HCT116 (cell line): Measurements from ENCODE around the gene ATG5.

Experiments used
- CEBPB ChIP-seq: IDR thresholded peaks from 2 replicates; pipeline ENCODE4 v1.6.1; 2012; ENCODE audit warnings: low read depth
- CTCF ChIP-seq, 3 experiments: fragments of 200-600 bp in 1 of 3; sonication (generic) in 1 of 3; IDR thresholded peaks in 2 of 3; conservative IDR thresholded peaks in 1 of 3; 2 replicates each; pipeline ENCODE4 v1.5.1; 2012 to 2017; ENCODE audit warnings: low read depth in 2 of 3, low read length in 2 of 3, antibody characterized with exemption in 1 of 3, borderline replicate concordance in 1 of 3, control low read depth in 1 of 3, mild to moderate bottlenecking in 1 of 3, mixed read lengths in 1 of 3, mixed run types in 1 of 3, moderate library complexity in 1 of 3; ENCODE audit not compliant: insufficient read depth in 1 of 3
- EGR1 ChIP-seq: IDR thresholded peaks from 2 replicates; pipeline ENCODE4 v1.6.1; 2012; ENCODE audit warnings: low read depth
- EZH2 ChIP-seq: fragments of 200-600 bp; sonication (generic); IDR thresholded peaks from 2 replicates; pipeline ENCODE4 v1.6.1; 2017; ENCODE audit warnings: antibody characterized with exemption, mixed run types
- JUND ChIP-seq: IDR thresholded peaks from 2 replicates; pipeline ENCODE4 v1.6.1; 2012
- POLR2A ChIP-seq: IDR thresholded peaks from 2 replicates; pipeline ENCODE4 v1.7.0; 2011; ENCODE audit warnings: borderline replicate concordance; ENCODE audit not compliant: insufficient read depth, insufficient read length; ENCODE audit errors: extremely low read depth
- POLR2AphosphoS5 ChIP-seq: IDR thresholded peaks from 2 replicates; pipeline ENCODE4 v1.6.1; 2011; ENCODE audit warnings: mild to moderate bottlenecking, low read depth, low read length, moderate library complexity
- RAD21 ChIP-seq: IDR thresholded peaks from 2 replicates; pipeline ENCODE4 v1.6.1; 2012; ENCODE audit warnings: low read depth, mild to moderate bottlenecking
- SP1 ChIP-seq: IDR thresholded peaks from 2 replicates; pipeline ENCODE4 v1.6.1; 2012; ENCODE audit warnings: low read depth
- YY1 ChIP-seq: IDR thresholded peaks from 2 replicates; pipeline ENCODE4 v1.6.1; 2011; ENCODE audit warnings: low read length, low read depth, moderate library complexity, mild to moderate bottlenecking; ENCODE audit not compliant: insufficient replicate concordance; ENCODE audit errors: extremely low read depth
- TF ChIP-seq, protein P1 (sequence below): IDR thresholded peaks from 2 replicates; pipeline ENCODE4 v1.6.1; 2012
- TF ChIP-seq, protein P2 (sequence below): IDR thresholded peaks from 2 replicates; pipeline ENCODE4 v1.6.1; 2012

DNA sequence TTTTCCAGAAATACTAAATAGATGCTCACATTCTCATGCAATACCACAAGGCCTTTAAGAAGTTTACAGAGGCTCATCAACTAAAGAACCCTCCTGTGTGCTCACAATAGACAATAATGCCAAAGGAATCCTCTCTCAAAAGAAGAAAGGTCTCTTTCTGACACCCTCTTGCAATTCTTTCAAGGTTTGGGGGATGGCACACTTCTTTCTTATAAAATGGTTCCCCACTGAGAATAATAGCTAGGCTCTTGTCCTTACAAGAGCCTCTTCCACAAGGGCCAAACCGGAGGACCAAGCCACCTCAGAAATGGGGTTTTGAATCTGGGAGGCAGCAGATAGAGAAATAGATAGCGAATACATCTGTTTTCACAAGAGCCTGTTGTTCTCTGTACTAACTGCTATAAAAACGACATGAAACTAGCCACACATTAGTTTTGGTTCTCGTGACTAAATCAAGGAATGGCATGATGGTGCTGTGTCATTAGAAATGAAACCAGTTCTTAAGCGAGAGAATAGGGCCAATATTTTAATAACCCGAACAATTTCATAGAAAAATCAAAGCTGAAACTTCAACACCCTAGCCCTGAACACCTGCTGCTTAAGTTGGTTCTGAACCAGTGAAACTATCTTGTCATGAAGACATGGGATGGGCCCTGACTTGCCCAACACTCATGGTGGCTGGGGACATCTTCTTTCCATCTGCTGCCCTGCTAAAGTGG, 158.3 kb downstream of the ATG5 start:
- TF ChIP-seq CTCF (IDR thresholded peaks at IDR 0.05 in 2 of 3, conservative IDR thresholded peaks at IDR 0.05 in 1 of 3; ENCODE audit: borderline replicate concordance in 1 of 3, insufficient read depth in 1 of 3, low read depth in 2 of 3, low read length in 2 of 3) (no peak), RAD21 (no peak), POLR2AphosphoS5 (no peak), POLR2A (no peak), JUND (no peak), EGR1 (no peak), CEBPB (no peak), YY1 (no peak), EZH2 (no peak), SP1 (no peak)
- TF ChIP-seq, protein P1, sequence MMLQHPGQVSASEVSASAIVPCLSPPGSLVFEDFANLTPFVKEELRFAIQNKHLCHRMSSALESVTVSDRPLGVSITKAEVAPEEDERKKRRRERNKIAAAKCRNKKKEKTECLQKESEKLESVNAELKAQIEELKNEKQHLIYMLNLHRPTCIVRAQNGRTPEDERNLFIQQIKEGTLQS: no peak
- TF ChIP-seq, protein P2, sequence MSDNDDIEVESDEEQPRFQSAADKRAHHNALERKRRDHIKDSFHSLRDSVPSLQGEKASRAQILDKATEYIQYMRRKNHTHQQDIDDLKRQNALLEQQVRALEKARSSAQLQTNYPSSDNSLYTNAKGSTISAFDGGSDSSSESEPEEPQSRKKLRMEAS: no peak
